Breast epithelium (tissue), 3 donors: ENCODE results near the gene LTBP2.

Experiments
- POLR2A ChIP-seq: fragments of 450-650 bp; IDR thresholded peaks from one replicate; pipeline ENCODE4 v1.6.1; 2016; ENCODE audit warnings: antibody characterized with exemption, mild to moderate bottlenecking, moderate library complexity
- POLR2AphosphoS5 ChIP-seq, 3 donors: sonication (generic); formaldehyde crosslinking; IDR thresholded peaks; one replicate each; pipeline ENCODE4 v1.6.1; 2017; ENCODE audit warnings: antibody characterized with exemption in 3 of 3
- TF ChIP-seq, protein P1 (sequence below), 3 donors: fragments of 450-650 bp; IDR thresholded peaks; one replicate each; pipeline ENCODE4 v1.5.1; 2016 to 2017; ENCODE audit warnings: antibody characterized with exemption in 3 of 3, mild to moderate bottlenecking in 3 of 3, moderate library complexity in 3 of 3

DNA sequence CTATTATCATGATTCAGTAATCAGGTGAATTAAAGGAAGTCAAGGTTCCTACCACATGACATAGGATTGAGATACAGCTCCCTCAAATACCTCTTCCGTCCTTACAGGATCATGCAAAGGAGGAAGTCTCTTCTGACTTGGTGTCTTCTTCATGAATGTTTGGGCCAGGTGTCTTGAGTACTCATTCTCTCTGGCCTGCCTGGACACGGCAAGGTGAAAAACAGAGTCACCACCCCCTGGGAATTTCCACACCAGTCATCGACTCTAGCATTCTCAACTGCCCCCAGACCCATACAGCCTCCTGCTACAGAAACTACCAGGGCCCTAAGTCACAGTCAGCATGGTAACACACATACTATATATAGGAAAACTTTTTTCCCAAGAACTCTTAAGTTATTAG lies 44.9 kb upstream of the LTBP2 start:
- no peak for TF ChIP-seq POLR2A
- TF ChIP-seq, protein P1, sequence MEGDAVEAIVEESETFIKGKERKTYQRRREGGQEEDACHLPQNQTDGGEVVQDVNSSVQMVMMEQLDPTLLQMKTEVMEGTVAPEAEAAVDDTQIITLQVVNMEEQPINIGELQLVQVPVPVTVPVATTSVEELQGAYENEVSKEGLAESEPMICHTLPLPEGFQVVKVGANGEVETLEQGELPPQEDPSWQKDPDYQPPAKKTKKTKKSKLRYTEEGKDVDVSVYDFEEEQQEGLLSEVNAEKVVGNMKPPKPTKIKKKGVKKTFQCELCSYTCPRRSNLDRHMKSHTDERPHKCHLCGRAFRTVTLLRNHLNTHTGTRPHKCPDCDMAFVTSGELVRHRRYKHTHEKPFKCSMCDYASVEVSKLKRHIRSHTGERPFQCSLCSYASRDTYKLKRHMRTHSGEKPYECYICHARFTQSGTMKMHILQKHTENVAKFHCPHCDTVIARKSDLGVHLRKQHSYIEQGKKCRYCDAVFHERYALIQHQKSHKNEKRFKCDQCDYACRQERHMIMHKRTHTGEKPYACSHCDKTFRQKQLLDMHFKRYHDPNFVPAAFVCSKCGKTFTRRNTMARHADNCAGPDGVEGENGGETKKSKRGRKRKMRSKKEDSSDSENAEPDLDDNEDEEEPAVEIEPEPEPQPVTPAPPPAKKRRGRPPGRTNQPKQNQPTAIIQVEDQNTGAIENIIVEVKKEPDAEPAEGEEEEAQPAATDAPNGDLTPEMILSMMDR (IDR thresholded peaks at IDR 0.05) = no peak
- no peak for TF ChIP-seq POLR2AphosphoS5 (IDR thresholded peaks at IDR 0.05)
